T-helper 2 cell treated with Interferon-gamma antibody and Interleukin-4, amounts not matched to agents 100 ng/mL and 5 ng/mL, for 36 hours (primary cell): ENCODE measurements around the gene CSNK1G3. TPM values are rescaled to one million over a fixed set of nuclear protein-coding genes. Genes with fewer than 3 reads are reported as not detected.

Source experiments
- intact Hi-C: fragments of 100-400 bp; cut with micrococcal nuclease; formaldehyde crosslinking; loops from one replicate; pipeline ENCODE4 v1.15.1; 2023
- total RNA-seq: library from RNA; stranded (reverse); gene quantifications from 2 replicates; pipeline ENCODE4 v1.2.3, GENCODE V29; 2022

Gene CSNK1G3
- total RNA-seq, 1 donor from 2014 or later: 25.3 TPM

GRCh38 chr5:123554601-123555000 lies 42.6 kb downstream of the CSNK1G3 start:
- intact Hi-C loops: no loop called here

- intact Hi-C loops: no loop called here
These were observed 45.9 kb downstream of the CSNK1G3 start for GRCh38 chr5:123557907-123558306.

- intact Hi-C loops: no loop called here
These were observed 46.9 kb downstream of the CSNK1G3 start for GRCh38 chr5:123558762-123559433.

- intact Hi-C loops: no loop called here
These were observed 47.4 kb downstream of the CSNK1G3 start for GRCh38 chr5:123559434-123559775.

- intact Hi-C loops: no loop called here
These were observed 49.3 kb downstream of the CSNK1G3 start for GRCh38 chr5:123561230-123561629.

- intact Hi-C loops: no loop called here
These were observed 60.0 kb downstream of the CSNK1G3 start for GRCh38 chr5:123571927-123572326.

GRCh38 chr5:123578390-123578789 lies 66.4 kb downstream of the CSNK1G3 start:
- intact Hi-C loops: no loop called here

GRCh38 chr5:123579410-123579809 lies 67.4 kb downstream of the CSNK1G3 start:
- intact Hi-C loops: no loop called here

- intact Hi-C loops: no loop called here
These were observed 70.7 kb downstream of the CSNK1G3 start for GRCh38 chr5:123582550-123583285.

GRCh38 chr5:123585871-123586270 lies 73.9 kb downstream of the CSNK1G3 start:
- intact Hi-C loops: no loop called here

- intact Hi-C loops: no loop called here
These were observed 82.5 kb downstream of the CSNK1G3 start for GRCh38 chr5:123594434-123594833.

- intact Hi-C loops: no loop called here
These were observed 85.0 kb downstream of the CSNK1G3 start for GRCh38 chr5:123597018-123597417.

GRCh38 chr5:123598028-123598689 lies 86.2 kb downstream of the CSNK1G3 start:
- intact Hi-C loops: no loop called here

- intact Hi-C loops: no loop called here
These were observed 87.2 kb downstream of the CSNK1G3 start for GRCh38 chr5:123599171-123599570.

- intact Hi-C loops: no loop called here
These were observed 89.6 kb downstream of the CSNK1G3 start for GRCh38 chr5:123601610-123602009.

GRCh38 chr5:123605822-123606221 lies 93.8 kb downstream of the CSNK1G3 start:
- intact Hi-C loops: no loop called here

GRCh38 chr5:123610209-123610608 lies 98.2 kb downstream of the CSNK1G3 start:
- intact Hi-C loops: loop anchor here (5.0 kb wide), 6 partner anchors 98 to 1418 kb away; partner anchors contain the start of gene CSNK1G3

- intact Hi-C loops: loop anchor here (1.0 to 5.0 kb wide), 7 partner anchors 99 to 1419 kb away; partner anchors contain the start of genes CEP120 and CSNK1G3
These were observed 98.9 kb downstream of the CSNK1G3 start for GRCh38 chr5:123610665-123611405.

GRCh38 chr5:123611406-123611709 lies 99.4 kb downstream of the CSNK1G3 start:
- intact Hi-C loops: loop anchor here (1.0 to 5.0 kb wide), 7 partner anchors 99 to 1419 kb away; partner anchors contain the start of genes CEP120 and CSNK1G3

GRCh38 chr5:123617561-123617960 lies 105.6 kb downstream of the CSNK1G3 start:
- intact Hi-C loops: no loop called here

- intact Hi-C loops: no loop called here
These were observed 114.1 kb downstream of the CSNK1G3 start for GRCh38 chr5:123626051-123626450.
